Measurements from ENCODE around the gene COPG2. TPM values are rescaled to one million over a fixed set of nuclear protein-coding genes. Genes with fewer than 3 reads are reported as not detected.

The COPG2 gene
- total RNA-seq, 4 donors from 2014 or later, result 19.9 to 25.9 (median 23.8) TPM

- no peak overlapping the region for H3K4me3 ChIP-seq (ENCODE audit: low read depth, poor library complexity, severe bottlenecking)
- DNase-seq (ENCODE audit: low spot score in 2 of 2), result no peak
- 88 to 94% methylated on average over 4 of the region's 4 CpGs for WGBS, 2 donors
- intact Hi-C loops (cut with DNase I; ENCODE audit: low total_unique reads), result no loop called here
- TF ChIP-seq POLR2A (IDR thresholded peaks at IDR 0.05) (no peak), CTCF (IDR thresholded peaks at IDR 0.05) (no peak)
Observed at GRCh38 chr7:130649004-130649790, 19.4 kb downstream of the COPG2 start.

GRCh38 chr7:130648580-130648979 lies 20.0 kb downstream of the COPG2 start:
- H3K4me3 ChIP-seq (ENCODE audit: low read depth, poor library complexity, severe bottlenecking), result no peak overlapping the region
- intact Hi-C loops (cut with DNase I; ENCODE audit: low total_unique reads), result no loop called here
- WGBS, 2 donors, result 84 to 96% methylated on average over 5 of the region's 5 CpGs
- DNase-seq (ENCODE audit: low spot score in 2 of 2), result no peak
- TF ChIP-seq CTCF (IDR thresholded peaks at IDR 0.05) (no peak), POLR2A (IDR thresholded peaks at IDR 0.05) (no peak)

- 87 to 97% methylated on average over 4 of the region's 4 CpGs for WGBS, 2 donors
- TF ChIP-seq CTCF (IDR thresholded peaks at IDR 0.05), result no peak
- no peak for TF ChIP-seq POLR2A (IDR thresholded peaks at IDR 0.05)
- no peak for DNase-seq (ENCODE audit: low spot score in 2 of 2)
- no peak overlapping the region for H3K4me3 ChIP-seq (ENCODE audit: low read depth, poor library complexity, severe bottlenecking)
- intact Hi-C loops (cut with DNase I; ENCODE audit: low total_unique reads), result no loop called here
Observed at GRCh38 chr7:130642383-130642782, 26.2 kb downstream of the COPG2 start.

- 95 to 97% methylated on average over 3 of the region's 3 CpGs for WGBS, 2 donors
- no peak for DNase-seq (ENCODE audit: low spot score in 2 of 2)
- no peak for TF ChIP-seq POLR2A (IDR thresholded peaks at IDR 0.05)
- no peak for TF ChIP-seq CTCF (IDR thresholded peaks at IDR 0.05)
- no peak overlapping the region for H3K4me3 ChIP-seq (ENCODE audit: low read depth, poor library complexity, severe bottlenecking)
- intact Hi-C loops (cut with DNase I; ENCODE audit: low total_unique reads), result no loop called here
Observed at GRCh38 chr7:130641497-130641896, 27.1 kb downstream of the COPG2 start.

- TF ChIP-seq CTCF (IDR thresholded peaks at IDR 0.05) (no peak), POLR2A (IDR thresholded peaks at IDR 0.05) (no peak)
- intact Hi-C loops (cut with DNase I; ENCODE audit: low total_unique reads), result no loop called here
- no peak for DNase-seq (ENCODE audit: low spot score in 2 of 2)
- WGBS, 2 donors, result 97 to 100% methylated on average over 1 of the region's 1 CpG
- no peak overlapping the region for H3K4me3 ChIP-seq (ENCODE audit: low read depth, poor library complexity, severe bottlenecking)
Observed at GRCh38 chr7:130641040-130641439, 27.5 kb downstream of the COPG2 start.

- WGBS, 2 donors, result 91 to 97% methylated on average over 1 of the region's 1 CpG
- DNase-seq (ENCODE audit: low spot score in 2 of 2), result no peak
- TF ChIP-seq POLR2A (IDR thresholded peaks at IDR 0.05) (no peak), CTCF (IDR thresholded peaks at IDR 0.05) (no peak)
- H3K4me3 ChIP-seq (ENCODE audit: low read depth, poor library complexity, severe bottlenecking), result no peak overlapping the region
- intact Hi-C loops (cut with DNase I; ENCODE audit: low total_unique reads), result no loop called here
Observed at GRCh38 chr7:130639388-130639787, 29.2 kb downstream of the COPG2 start.

Data from lower leg skin (tissue), 4 donors.